CD4-positive, alpha-beta memory T cell (primary cell): ENCODE results near the gene NDUFS6. TPM values are rescaled to one million over a fixed set of nuclear protein-coding genes. Genes with fewer than 3 reads are reported as not detected.

ENCODE experiments used
- CTCF ChIA-PET: fragments of 350-600 bp; sonication (Branson Sonifier 250); formaldehyde crosslinking; loops from one replicate; lab custom pipeline; 2021; ENCODE audit warnings: inconsistent platforms; ENCODE audit not compliant: partially characterized antibody; lab: Charles Lee
- POLR2A ChIA-PET: fragments of 350-600 bp; sonication (Branson Sonifier 250); formaldehyde crosslinking; loops from one replicate; lab custom pipeline; 2021; ENCODE audit not compliant: partially characterized antibody; lab: Charles Lee
- DNase-seq, 5 donors: peaks; one replicate each; pipeline versions ENCODE4 v3.0.0 to v3.0.0-alpha.2; 2020 to 2022; ENCODE audit warnings: mixed read lengths in 1 of 5
- H3K27ac ChIP-seq: one replicate; pipeline ENCODE4 v1.7.0; 2013; ENCODE audit warnings: low read depth, low read length
- H3K27me3 ChIP-seq: 2 replicates; pipeline ENCODE4 v1.7.0; 2013; ENCODE audit warnings: mild to moderate bottlenecking, low read length, moderate library complexity; ENCODE audit not compliant: insufficient read depth
- H3K36me3 ChIP-seq: 2 replicates; pipeline ENCODE4 v1.7.0; 2013; ENCODE audit warnings: mild to moderate bottlenecking, low read length, moderate library complexity; ENCODE audit not compliant: insufficient read depth
- H3K4me1 ChIP-seq: 2 replicates; pipeline ENCODE4 v1.7.0; 2013; ENCODE audit warnings: mild to moderate bottlenecking, low read length, moderate library complexity; ENCODE audit not compliant: insufficient read depth
- H3K4me3 ChIP-seq, 2 donors: one replicate each; pipeline ENCODE4 v1.7.0; 2013; ENCODE audit warnings: low read length in 2 of 2, mild to moderate bottlenecking in 1 of 2
- H3K9me3 ChIP-seq, 2 donors: one replicate each; pipeline ENCODE4 v1.7.0; 2013; ENCODE audit warnings: low read length in 2 of 2, control low read depth in 1 of 2; ENCODE audit not compliant: control insufficient read depth in 1 of 2
- H3K27ac Mint-ChIP-seq, 7 donors: one replicate each; pipeline ENCODE4 v1.8.0; 2020 to 2021; ENCODE audit warnings: mixed read lengths in 7 of 7, mild to moderate bottlenecking in 6 of 7, inconsistent platforms in 3 of 7, moderate library complexity in 3 of 7
- H3K27me3 Mint-ChIP-seq, 2 donors: one replicate each; pipeline ENCODE4 v1.8.0; 2020 to 2021; ENCODE audit warnings: mixed read lengths in 2 of 2
- H3K36me3 Mint-ChIP-seq, 2 donors: one replicate each; pipeline ENCODE4 v1.8.0; 2020 to 2021; ENCODE audit warnings: mixed read lengths in 2 of 2, inconsistent platforms in 1 of 2, mild to moderate bottlenecking in 1 of 2
- H3K4me1 Mint-ChIP-seq, 4 donors: one replicate each; pipeline ENCODE4 v1.8.0; 2020 to 2021; ENCODE audit warnings: mixed read lengths in 4 of 4, mild to moderate bottlenecking in 1 of 4
- H3K4me3 Mint-ChIP-seq, 8 donors: one replicate each; pipeline ENCODE4 v1.8.0; 2020 to 2021; ENCODE audit warnings: mixed read lengths in 8 of 8, mild to moderate bottlenecking in 7 of 8, moderate library complexity in 6 of 8, inconsistent platforms in 3 of 8
- H3K9me3 Mint-ChIP-seq, 8 donors: one replicate each; pipeline ENCODE4 v1.8.0; 2020 to 2021; ENCODE audit warnings: mixed read lengths in 8 of 8, mild to moderate bottlenecking in 5 of 8, inconsistent platforms in 3 of 8, moderate library complexity in 1 of 8
- intact Hi-C: fragments of 100-400 bp; cut with micrococcal nuclease; formaldehyde crosslinking; loops from one replicate; pipeline ENCODE4 v1.15.1; 2023
- polyA plus RNA-seq, 2 donors: library from polyadenylated mRNA; unstranded; fragments of 300-500 nt; fragmentation: Illumina TruSeq; gene quantifications; one replicate each; pipeline ENCODE4 v1.2.3, GENCODE V29; 2021
- total RNA-seq, 2 experiments: library from RNA; stranded (reverse); gene quantifications; one replicate each; pipeline ENCODE4 v1.2.3, GENCODE V29; 2021

The NDUFS6 gene
- total and polyA plus RNA-seq, 4 experiments from 2014 or later, result 14.4 to 79.0 (median 38.5) TPM

DNA sequence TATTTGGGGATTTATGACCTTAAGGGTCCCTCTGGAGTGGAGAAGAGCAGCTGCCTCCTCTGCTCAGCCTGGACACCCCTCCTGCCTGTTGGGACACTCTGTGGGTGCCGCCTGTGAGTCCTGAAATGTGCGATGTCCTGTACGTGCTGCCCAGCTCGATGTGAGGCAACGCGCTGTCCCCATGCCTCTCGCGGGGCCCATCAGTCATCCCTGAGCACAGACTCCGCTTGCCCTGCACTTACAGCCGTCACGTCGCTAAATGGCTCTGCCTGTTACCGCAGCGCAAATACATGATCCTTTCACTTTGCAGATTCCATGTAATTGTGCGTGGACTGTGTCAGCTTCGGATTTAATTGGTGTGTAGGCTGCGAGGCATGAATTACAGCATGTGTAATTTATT, 54.4 kb downstream of the NDUFS6 start:
- intact Hi-C loops, result no loop called here
- POLR2A ChIA-PET, result no interaction called here
- H3K36me3 Mint-ChIP-seq, result no peaks in the 10 kb centered on the region
- no peaks in the 10 kb centered on the region for H3K9me3 ChIP-seq
- H3K4me1 ChIP-seq, result no peaks in the 10 kb centered on the region
- no peaks in the 10 kb centered on the region for H3K9me3 Mint-ChIP-seq
- H3K4me3 ChIP-seq, result no peak overlapping the region
- no peak for DNase-seq
- no peaks in the 10 kb centered on the region for H3K36me3 ChIP-seq
- H3K4me1 Mint-ChIP-seq, result peaks cover 0 to 3% (median under 1%) of the 10 kb centered on the region in 4 donors
- CTCF ChIA-PET, result no interaction called here
- H3K27me3 ChIP-seq, result peaks cover 13% of the 10 kb centered on the region
- no peak overlapping the region for H3K27ac Mint-ChIP-seq
- no peak overlapping the region for H3K4me3 Mint-ChIP-seq
- H3K27me3 Mint-ChIP-seq, result peaks cover 26 to 30% of the 10 kb centered on the region in 2 donors
- H3K27ac ChIP-seq, result no peak overlapping the region

DNA sequence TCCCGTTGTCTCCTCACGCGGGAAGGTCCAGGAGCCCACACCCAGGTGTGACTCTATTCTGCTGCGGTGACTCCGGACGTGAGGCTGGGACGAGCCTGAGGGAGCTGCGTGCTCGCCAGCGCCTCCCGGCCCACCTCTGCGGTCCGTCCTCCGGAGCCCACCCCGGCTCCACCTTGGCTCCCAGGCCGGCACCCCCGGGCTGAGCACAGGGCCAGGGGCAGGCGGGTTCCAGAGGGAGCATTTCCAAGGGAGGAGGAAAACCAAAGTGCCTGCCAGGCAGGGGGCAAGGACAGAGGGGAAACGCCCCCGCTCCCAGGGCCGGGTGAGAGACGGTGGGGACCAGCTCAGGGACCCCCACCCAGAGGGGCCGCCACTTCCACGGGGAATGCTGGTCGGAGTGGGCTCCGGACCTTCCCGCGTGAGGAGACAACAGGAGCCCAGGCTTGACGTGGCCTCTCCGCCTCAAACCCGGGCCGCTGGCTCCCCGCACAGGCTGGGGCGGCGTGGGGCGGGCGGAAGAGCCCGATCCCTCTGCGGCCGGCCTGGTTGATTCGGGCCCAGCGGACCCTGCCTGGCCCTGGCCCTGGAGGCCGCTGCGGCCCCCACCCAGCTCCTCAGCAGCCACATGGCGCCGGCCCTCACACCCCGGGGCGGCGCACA, 55.5 kb downstream of the NDUFS6 start:
- Histone ChIP-seq H3K4me1 (no peaks in the 10 kb centered on the region), H3K4me3 (no peak overlapping the region), H3K27ac (no peak overlapping the region), H3K36me3 (no peaks in the 10 kb centered on the region), H3K27me3 (peaks cover 13% of the 10 kb centered on the region), H3K9me3 (no peaks in the 10 kb centered on the region)
- ChIA-PET POLR2A (no interaction called here), CTCF (no interaction called here)
- no peak for DNase-seq
- H3K27me3 Mint-ChIP-seq, result peaks cover 22 to 24% of the 10 kb centered on the region in 2 donors
- H3K4me1 Mint-ChIP-seq, result peaks cover 0 to 1% (median under 1%) of the 10 kb centered on the region in 4 donors
- H3K27ac Mint-ChIP-seq, result no peak overlapping the region
- no peak overlapping the region for H3K4me3 Mint-ChIP-seq
- no peaks in the 10 kb centered on the region for H3K36me3 Mint-ChIP-seq
- H3K9me3 Mint-ChIP-seq, result no peaks in the 10 kb centered on the region
- intact Hi-C loops, result no loop called here

DNA sequence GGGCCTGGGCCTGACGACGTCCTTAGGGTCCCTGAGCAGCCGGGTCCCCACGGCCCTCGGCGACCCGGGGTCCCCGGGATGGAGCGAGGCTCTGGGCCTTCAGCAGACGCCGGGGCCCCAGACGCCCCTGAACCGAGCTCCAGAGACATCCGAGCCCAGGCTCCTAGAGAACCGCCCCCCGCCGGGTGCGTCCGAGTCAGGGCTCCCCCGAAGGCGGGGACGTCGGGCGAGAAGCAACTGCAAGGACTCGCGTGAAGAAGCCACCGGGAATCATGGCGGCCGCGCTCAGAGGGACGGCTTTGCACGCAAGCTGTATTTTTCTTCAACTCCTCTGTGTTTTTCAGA, 56.0 kb downstream of the NDUFS6 start:
- ChIA-PET POLR2A (no interaction called here), CTCF (no interaction called here)
- DNase-seq, result no peak
- no peak overlapping the region for H3K4me3 ChIP-seq
- Mint-ChIP-seq H3K27ac (no peak overlapping the region), H3K36me3 (no peaks in the 10 kb centered on the region), H3K9me3 (no peaks in the 10 kb centered on the region), H3K4me1 (peaks cover 0 to 1% (median 0%) of the 10 kb centered on the region in 4 donors), H3K27me3 (peaks cover 18 to 24% of the 10 kb centered on the region in 2 donors), H3K4me3 (no peak overlapping the region)
- intact Hi-C loops, result no loop called here
- H3K4me1 ChIP-seq, result no peaks in the 10 kb centered on the region
- no peaks in the 10 kb centered on the region for H3K9me3 ChIP-seq
- peaks cover 13% of the 10 kb centered on the region for H3K27me3 ChIP-seq
- no peaks in the 10 kb centered on the region for H3K36me3 ChIP-seq
- H3K27ac ChIP-seq, result no peak overlapping the region

DNA sequence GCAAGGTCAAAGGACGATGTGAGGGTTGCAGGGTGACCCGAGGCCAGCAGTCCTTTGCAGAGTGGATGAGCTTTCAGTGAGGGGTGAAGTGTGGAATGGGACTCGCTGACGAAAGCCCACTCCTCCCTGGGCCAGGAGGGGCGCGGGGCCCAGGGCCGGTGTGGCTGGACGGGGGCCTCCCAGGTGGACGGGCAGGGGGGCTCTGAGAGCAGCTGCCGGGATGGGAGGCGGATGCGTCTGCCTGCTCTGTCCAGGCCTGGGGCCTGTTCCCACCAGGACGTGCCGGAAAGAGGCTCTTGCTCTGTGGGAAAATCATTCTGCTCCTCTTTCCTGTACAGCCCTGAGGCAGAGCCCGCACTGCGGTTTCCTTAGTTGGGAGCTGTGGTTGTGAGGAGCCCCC, 57.2 kb downstream of the NDUFS6 start:
- no peak overlapping the region for H3K27ac Mint-ChIP-seq
- H3K4me3 ChIP-seq, result no peak overlapping the region
- CTCF ChIA-PET, result interaction anchor here (1.0 kb wide), 1 partner anchor 121 kb away, joined by 3 read pairs; no protein-coding TSS in a partner anchor
- intact Hi-C loops, result no loop called here
- no peak for DNase-seq
- POLR2A ChIA-PET, result no interaction called here
- peaks cover 18 to 26% of the 10 kb centered on the region in 2 donors for H3K27me3 Mint-ChIP-seq
- H3K9me3 ChIP-seq, result no peaks in the 10 kb centered on the region
- no peaks in the 10 kb centered on the region for H3K4me1 ChIP-seq
- H3K36me3 ChIP-seq, result no peaks in the 10 kb centered on the region
- peaks cover 0 to 1% (median 0%) of the 10 kb centered on the region in 4 donors for H3K4me1 Mint-ChIP-seq
- H3K4me3 Mint-ChIP-seq, result no peak overlapping the region
- H3K36me3 Mint-ChIP-seq, result no peaks in the 10 kb centered on the region
- no peak overlapping the region for H3K27ac ChIP-seq
- peaks cover 13% of the 10 kb centered on the region for H3K27me3 ChIP-seq
- no peaks in the 10 kb centered on the region for H3K9me3 Mint-ChIP-seq

DNA sequence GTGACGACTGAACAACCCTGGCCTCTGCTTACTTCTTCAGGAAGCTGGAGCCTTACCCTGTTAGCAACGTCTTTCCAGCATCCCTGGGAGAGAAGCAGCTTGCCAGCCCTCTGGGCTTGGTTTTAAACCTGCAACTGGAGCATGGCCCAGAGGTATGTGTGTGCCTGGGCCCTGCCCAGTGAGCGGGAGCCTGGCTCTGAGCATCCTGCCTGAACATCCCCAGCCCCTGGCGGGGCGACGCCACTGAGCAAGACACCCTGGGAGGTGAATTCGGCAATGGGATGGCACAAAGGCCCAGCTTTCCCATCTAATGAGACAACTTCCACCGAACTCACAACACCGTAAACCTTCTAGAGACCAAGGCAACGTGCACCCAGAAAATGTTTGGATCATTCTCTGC, 57.9 kb downstream of the NDUFS6 start:
- H3K27ac Mint-ChIP-seq, result no peak overlapping the region
- POLR2A ChIA-PET, result no interaction called here

DNA sequence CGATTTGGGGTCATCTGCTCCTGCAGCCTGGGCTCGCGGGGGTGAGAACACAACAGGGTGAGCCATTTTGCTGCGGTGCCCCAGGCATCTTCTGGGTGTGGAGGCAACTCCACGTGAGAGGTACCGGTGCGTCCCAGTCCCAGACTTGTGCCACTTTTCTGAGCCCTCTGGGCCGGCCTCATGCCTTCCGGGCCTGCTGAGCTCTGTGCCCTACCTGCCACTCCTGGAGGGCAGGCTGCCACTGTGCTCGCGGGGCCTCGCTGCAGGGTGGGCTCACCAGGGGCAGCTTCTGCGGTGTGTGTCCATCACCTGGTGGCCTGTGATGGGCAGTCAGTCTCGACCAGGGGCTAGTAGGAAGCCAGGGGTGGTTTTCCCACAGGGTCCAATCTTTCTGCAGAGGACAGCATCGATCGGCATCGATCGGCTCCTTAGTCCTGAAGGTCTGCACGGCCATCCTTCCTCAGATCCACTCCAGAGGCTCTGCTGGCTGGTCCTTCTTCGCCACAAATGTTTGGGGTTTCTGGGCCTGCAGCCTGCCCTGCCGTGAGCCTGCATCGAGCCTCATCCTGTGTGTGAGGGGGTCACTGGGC, 58.9 kb downstream of the NDUFS6 start:
- Histone ChIP-seq H3K36me3 (no peaks in the 10 kb centered on the region), H3K4me1 (no peaks in the 10 kb centered on the region), H3K27me3 (peaks cover 3% of the 10 kb centered on the region), H3K9me3 (no peaks in the 10 kb centered on the region), H3K4me3 (no peak overlapping the region), H3K27ac (no peak overlapping the region)
- intact Hi-C loops, result no loop called here
- H3K9me3 Mint-ChIP-seq, result no peaks in the 10 kb centered on the region
- no peak overlapping the region for H3K27ac Mint-ChIP-seq
- no peak overlapping the region for H3K4me3 Mint-ChIP-seq
- H3K27me3 Mint-ChIP-seq, result peaks cover 10 to 15% of the 10 kb centered on the region in 2 donors
- H3K36me3 Mint-ChIP-seq, result no peaks in the 10 kb centered on the region
- no peak for DNase-seq
- POLR2A ChIA-PET, result no interaction called here
- peaks cover 0 to 1% (median 0%) of the 10 kb centered on the region in 4 donors for H3K4me1 Mint-ChIP-seq
- CTCF ChIA-PET, result no interaction called here

More for the DNA sequence above, 57.9 kb downstream of the NDUFS6 start:
- H3K4me1 Mint-ChIP-seq, result peaks cover 0 to 1% (median 0%) of the 10 kb centered on the region in 4 donors
- H3K9me3 Mint-ChIP-seq, result no peaks in the 10 kb centered on the region
- H3K27ac ChIP-seq, result no peak overlapping the region
- H3K27me3 ChIP-seq, result peaks cover 7% of the 10 kb centered on the region
- peaks cover 13 to 21% of the 10 kb centered on the region in 2 donors for H3K27me3 Mint-ChIP-seq
- intact Hi-C loops, result no loop called here
- no peaks in the 10 kb centered on the region for H3K9me3 ChIP-seq
- H3K36me3 ChIP-seq, result no peaks in the 10 kb centered on the region
- no peaks in the 10 kb centered on the region for H3K4me1 ChIP-seq
- no peak overlapping the region for H3K4me3 Mint-ChIP-seq
- DNase-seq, result no peak
- CTCF ChIA-PET, result interaction anchor here (1.0 kb wide), 1 partner anchor 122 kb away, joined by 3 read pairs; no protein-coding TSS in a partner anchor
- no peak overlapping the region for H3K4me3 ChIP-seq
- no peaks in the 10 kb centered on the region for H3K36me3 Mint-ChIP-seq

DNA sequence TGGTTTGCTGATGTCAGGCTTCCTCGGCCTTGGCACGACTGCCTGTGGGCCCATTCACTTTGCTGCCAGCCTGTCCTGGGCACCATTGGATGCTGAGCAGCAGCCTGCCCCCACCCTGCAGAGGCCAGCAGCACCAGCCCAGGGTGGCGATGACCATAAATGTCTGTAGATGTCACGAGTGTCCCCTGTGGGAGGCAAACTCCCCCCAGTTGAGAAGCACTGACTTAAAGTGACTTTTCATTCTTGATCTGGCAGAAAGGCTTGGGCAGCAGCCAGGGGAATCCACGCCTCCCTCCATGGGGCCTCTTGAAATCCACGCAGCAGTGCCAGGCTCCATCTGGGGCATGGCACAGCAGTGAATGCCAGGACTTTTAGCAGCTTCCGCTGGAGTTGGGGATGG, 59.7 kb downstream of the NDUFS6 start:
- no peaks in the 10 kb centered on the region for H3K36me3 Mint-ChIP-seq
- Histone ChIP-seq H3K4me1 (no peaks in the 10 kb centered on the region), H3K4me3 (no peak overlapping the region), H3K36me3 (no peaks in the 10 kb centered on the region), H3K27me3 (no peaks in the 10 kb centered on the region), H3K9me3 (no peaks in the 10 kb centered on the region), H3K27ac (no peak overlapping the region)
- DNase-seq, result no peak
- ChIA-PET POLR2A (no interaction called here), CTCF (no interaction called here)
- no peak overlapping the region for H3K4me3 Mint-ChIP-seq
- H3K27ac Mint-ChIP-seq, result no peak overlapping the region
- H3K4me1 Mint-ChIP-seq, result peaks cover 0 to 1% (median 0%) of the 10 kb centered on the region in 4 donors
- peaks cover 13 to 17% of the 10 kb centered on the region in 2 donors for H3K27me3 Mint-ChIP-seq
- H3K9me3 Mint-ChIP-seq, result no peaks in the 10 kb centered on the region
- intact Hi-C loops, result no loop called here
